ENCODE data around the gene ENAH. TPM values are rescaled to one million over a fixed set of nuclear protein-coding genes. Genes with fewer than 3 reads are reported as not detected.
"Not testable (repeated sequence)": the region's sequence is repeated elsewhere in the genome, so short reads cannot be mapped to it uniquely, and the experiment has no call there.

ENAH gene
- total RNA-seq, 1 experiment from 2014 or later, result 100 TPM

DNA sequence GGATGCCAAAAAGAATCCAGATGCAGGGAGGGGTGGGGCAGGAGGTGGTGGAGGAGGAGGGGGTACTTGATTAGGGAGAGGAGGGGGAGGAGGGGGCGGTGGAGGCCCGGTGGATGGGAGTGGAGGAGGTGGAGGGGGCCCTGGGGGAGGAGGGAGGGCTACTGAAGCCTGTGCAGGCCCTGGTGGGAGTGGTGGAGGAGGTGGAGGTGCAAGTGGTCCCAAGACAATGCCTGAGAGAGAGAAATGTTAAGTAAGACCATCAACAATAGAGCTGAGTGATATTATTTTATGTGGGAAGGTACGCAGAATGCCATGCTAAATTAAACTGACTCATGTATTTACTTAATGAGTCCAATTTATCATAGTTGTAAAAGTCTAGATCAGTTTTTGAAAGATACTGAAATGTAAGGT is 138.2 kb downstream of the ENAH start:
- Histone ChIP-seq H3K9me3 (ENCODE audit: control insufficient read depth in 1 of 2, insufficient read depth in 1 of 2, low read depth in 1 of 2, low read length in 2 of 2) (no peaks in the 10 kb centered on the region), H3K79me2 (ENCODE audit: insufficient read depth, low read length) (peaks cover 7% of the 10 kb centered on the region; the same call in 1 of the 2 replicates), H3K27ac (ENCODE audit: low read depth, low read length) (no peak overlapping the region), H4K20me1 (ENCODE audit: insufficient read depth) (no peaks in the 10 kb centered on the region), H2AFZ (ENCODE audit: low read depth, low read length, poor library complexity, severe bottlenecking) (no peak overlapping the region), H3K4me2 (ENCODE audit: low read length) (no peak overlapping the region), H3K27me3 (ENCODE audit: insufficient read depth, low read length) (no peaks in the 10 kb centered on the region), H3K4me1 (ENCODE audit: control insufficient read depth in 1 of 2, insufficient read depth in 2 of 2, low read length in 2 of 2) (peaks cover 9 to 18% of the 10 kb centered on the region in 2 experiments), H3K9ac (ENCODE audit: low read length) (no peak overlapping the region), H3K4me3 (replicated peaks in 1 of 2; ENCODE audit: low read depth in 1 of 2, low read length in 2 of 2) (no peak overlapping the region), H3K36me3 (ENCODE audit: control insufficient read depth in 1 of 2, insufficient read depth in 2 of 2, low read length in 2 of 2) (peaks cover 0 to 14% of the 10 kb centered on the region in 2 experiments; a peak in 1 of 4 replicates), H3K9me2 (ENCODE audit: insufficient read depth) (no peaks in the 10 kb centered on the region)
- ChIA-PET CTCF (no interaction called here), RAD21 (ENCODE audit: low non-redundant PET in 1 of 2, low total read pairs in 2 of 2, uncharacterized antibody in 2 of 2, unreplicated experiment in 2 of 2) (no interaction called here), POLR2A (no interaction called here)
- intact Hi-C loops (cut with micrococcal nuclease), result no loop called here
- no TSS peak for BruUV-seq (replicated peaks)
- ATAC-seq, result no peak
- no peak for DNase-seq (ENCODE audit: low read depth, low spot score)
- no peak for TF ChIP-seq EGR1 (IDR thresholded peaks at IDR 0.05; ENCODE audit: low read depth)
- no peak for TF ChIP-seq POLR2A (IDR thresholded peaks at IDR 0.05; ENCODE audit: borderline replicate concordance, extremely low read depth, insufficient read depth, insufficient read length)
- TF ChIP-seq RAD21 (IDR thresholded peaks at IDR 0.05; ENCODE audit: low read depth), result no peak
- TF ChIP-seq, protein P1, sequence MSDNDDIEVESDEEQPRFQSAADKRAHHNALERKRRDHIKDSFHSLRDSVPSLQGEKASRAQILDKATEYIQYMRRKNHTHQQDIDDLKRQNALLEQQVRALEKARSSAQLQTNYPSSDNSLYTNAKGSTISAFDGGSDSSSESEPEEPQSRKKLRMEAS (IDR thresholded peaks at IDR 0.05), result no peak
- TF ChIP-seq EZH2 (IDR thresholded peaks at IDR 0.05), result no peak
- TF ChIP-seq, protein P2, sequence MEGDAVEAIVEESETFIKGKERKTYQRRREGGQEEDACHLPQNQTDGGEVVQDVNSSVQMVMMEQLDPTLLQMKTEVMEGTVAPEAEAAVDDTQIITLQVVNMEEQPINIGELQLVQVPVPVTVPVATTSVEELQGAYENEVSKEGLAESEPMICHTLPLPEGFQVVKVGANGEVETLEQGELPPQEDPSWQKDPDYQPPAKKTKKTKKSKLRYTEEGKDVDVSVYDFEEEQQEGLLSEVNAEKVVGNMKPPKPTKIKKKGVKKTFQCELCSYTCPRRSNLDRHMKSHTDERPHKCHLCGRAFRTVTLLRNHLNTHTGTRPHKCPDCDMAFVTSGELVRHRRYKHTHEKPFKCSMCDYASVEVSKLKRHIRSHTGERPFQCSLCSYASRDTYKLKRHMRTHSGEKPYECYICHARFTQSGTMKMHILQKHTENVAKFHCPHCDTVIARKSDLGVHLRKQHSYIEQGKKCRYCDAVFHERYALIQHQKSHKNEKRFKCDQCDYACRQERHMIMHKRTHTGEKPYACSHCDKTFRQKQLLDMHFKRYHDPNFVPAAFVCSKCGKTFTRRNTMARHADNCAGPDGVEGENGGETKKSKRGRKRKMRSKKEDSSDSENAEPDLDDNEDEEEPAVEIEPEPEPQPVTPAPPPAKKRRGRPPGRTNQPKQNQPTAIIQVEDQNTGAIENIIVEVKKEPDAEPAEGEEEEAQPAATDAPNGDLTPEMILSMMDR (IDR thresholded peaks at IDR 0.05 in 2 of 3, conservative IDR thresholded peaks at IDR 0.05 in 1 of 3; ENCODE audit: borderline replicate concordance in 1 of 3, insufficient read depth in 1 of 3, low read depth in 2 of 3, low read length in 2 of 3), result no peak
- TF ChIP-seq, protein P3, sequence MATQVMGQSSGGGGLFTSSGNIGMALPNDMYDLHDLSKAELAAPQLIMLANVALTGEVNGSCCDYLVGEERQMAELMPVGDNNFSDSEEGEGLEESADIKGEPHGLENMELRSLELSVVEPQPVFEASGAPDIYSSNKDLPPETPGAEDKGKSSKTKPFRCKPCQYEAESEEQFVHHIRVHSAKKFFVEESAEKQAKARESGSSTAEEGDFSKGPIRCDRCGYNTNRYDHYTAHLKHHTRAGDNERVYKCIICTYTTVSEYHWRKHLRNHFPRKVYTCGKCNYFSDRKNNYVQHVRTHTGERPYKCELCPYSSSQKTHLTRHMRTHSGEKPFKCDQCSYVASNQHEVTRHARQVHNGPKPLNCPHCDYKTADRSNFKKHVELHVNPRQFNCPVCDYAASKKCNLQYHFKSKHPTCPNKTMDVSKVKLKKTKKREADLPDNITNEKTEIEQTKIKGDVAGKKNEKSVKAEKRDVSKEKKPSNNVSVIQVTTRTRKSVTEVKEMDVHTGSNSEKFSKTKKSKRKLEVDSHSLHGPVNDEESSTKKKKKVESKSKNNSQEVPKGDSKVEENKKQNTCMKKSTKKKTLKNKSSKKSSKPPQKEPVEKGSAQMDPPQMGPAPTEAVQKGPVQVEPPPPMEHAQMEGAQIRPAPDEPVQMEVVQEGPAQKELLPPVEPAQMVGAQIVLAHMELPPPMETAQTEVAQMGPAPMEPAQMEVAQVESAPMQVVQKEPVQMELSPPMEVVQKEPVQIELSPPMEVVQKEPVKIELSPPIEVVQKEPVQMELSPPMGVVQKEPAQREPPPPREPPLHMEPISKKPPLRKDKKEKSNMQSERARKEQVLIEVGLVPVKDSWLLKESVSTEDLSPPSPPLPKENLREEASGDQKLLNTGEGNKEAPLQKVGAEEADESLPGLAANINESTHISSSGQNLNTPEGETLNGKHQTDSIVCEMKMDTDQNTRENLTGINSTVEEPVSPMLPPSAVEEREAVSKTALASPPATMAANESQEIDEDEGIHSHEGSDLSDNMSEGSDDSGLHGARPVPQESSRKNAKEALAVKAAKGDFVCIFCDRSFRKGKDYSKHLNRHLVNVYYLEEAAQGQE (IDR thresholded peaks at IDR 0.05; ENCODE audit: low read depth), result no peak
- TF ChIP-seq SP1 (IDR thresholded peaks at IDR 0.05; ENCODE audit: low read depth), result no peak
- TF ChIP-seq SIN3A (IDR thresholded peaks at IDR 0.05; ENCODE audit: low read depth), result no peak
- no peak for TF ChIP-seq ELF1 (IDR thresholded peaks at IDR 0.05; ENCODE audit: borderline replicate concordance, low read depth)
- TF ChIP-seq POLR2AphosphoS5 (IDR thresholded peaks at IDR 0.05; ENCODE audit: low read depth, low read length), result no peak

DNA sequence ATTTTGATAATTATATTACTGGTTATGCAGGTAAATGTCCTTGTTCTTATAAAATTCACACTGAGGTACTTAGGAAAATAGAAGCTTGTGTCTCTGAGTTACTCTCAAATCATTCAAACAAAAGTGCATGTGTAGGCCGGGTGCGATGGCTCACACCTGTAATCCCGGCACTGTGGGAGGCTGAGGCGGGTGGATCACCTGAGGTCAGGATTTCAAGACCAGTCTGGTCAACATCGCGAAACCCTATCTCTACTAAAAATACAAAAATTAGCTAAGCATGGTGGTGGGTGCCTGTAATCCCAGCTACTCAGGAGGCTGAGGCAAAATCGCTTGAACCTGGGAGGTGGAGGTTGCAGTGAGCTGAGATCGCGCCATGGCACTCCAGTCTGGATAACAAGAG is 139.3 kb downstream of the ENAH start:
- H3K27ac ChIP-seq (ENCODE audit: low read depth, low read length); intact Hi-C loops (cut with micrococcal nuclease); CTCF ChIA-PET; BruUV-seq (replicated peaks); H3K4me3 ChIP-seq (replicated peaks in 1 of 2; ENCODE audit: low read depth in 1 of 2, low read length in 2 of 2); H3K79me2 ChIP-seq (ENCODE audit: insufficient read depth, low read length); POLR2A ChIA-PET; H4K20me1 ChIP-seq (ENCODE audit: insufficient read depth); H2AFZ ChIP-seq (ENCODE audit: low read depth, low read length, poor library complexity, severe bottlenecking); H3K9me2 ChIP-seq (ENCODE audit: insufficient read depth); H3K9me3 ChIP-seq (ENCODE audit: control insufficient read depth in 1 of 2, insufficient read depth in 1 of 2, low read depth in 1 of 2, low read length in 2 of 2); ATAC-seq; H3K27me3 ChIP-seq (ENCODE audit: insufficient read depth, low read length); RAD21 ChIA-PET (ENCODE audit: low non-redundant PET in 1 of 2, low total read pairs in 2 of 2, uncharacterized antibody in 2 of 2, unreplicated experiment in 2 of 2); H3K36me3 ChIP-seq (ENCODE audit: control insufficient read depth in 1 of 2, insufficient read depth in 2 of 2, low read length in 2 of 2); DNase-seq (ENCODE audit: low read depth, low spot score); H3K9ac ChIP-seq (ENCODE audit: low read length); H3K4me2 ChIP-seq (ENCODE audit: low read length): not testable (repeated sequence)
- H3K4me1 ChIP-seq (ENCODE audit: control insufficient read depth in 1 of 2, insufficient read depth in 2 of 2, low read length in 2 of 2), result peaks cover 20 to 29% of the 10 kb centered on the region in 2 experiments
